Adrenal gland (tissue), 5 donors: ENCODE results near the gene TMEM129.

Source experiments
- CTCF ChIP-seq, 6 experiments: fragments of 450-650 bp in 4 of 6; fragments of 200-600 bp in 2 of 6; sonication (generic) in 1 of 6; IDR thresholded peaks; 1 replicate in 5 of 6; 2 replicates in 1 of 6; pipeline versions ENCODE4 v1.5.1 to v1.8.0; 2016 to 2021; ENCODE audit warnings: antibody characterized with exemption in 6 of 6, mild to moderate bottlenecking in 2 of 6, moderate library complexity in 1 of 6
- POLR2A ChIP-seq, 2 donors: fragments of 450-650 bp; IDR thresholded peaks; one replicate each; pipeline ENCODE4 v1.6.1; 2017; ENCODE audit warnings: antibody characterized with exemption in 2 of 2, mild to moderate bottlenecking in 2 of 2, moderate library complexity in 1 of 2
- donor health status: DM: no; HTN: no; CAD: no.

GRCh38 chr4:1758306-1759121, 37.4 kb upstream of the TMEM129 start:
- no peak for TF ChIP-seq CTCF (IDR thresholded peaks at IDR 0.05)
- no peak for TF ChIP-seq POLR2A (IDR thresholded peaks at IDR 0.05)
